Heart left ventricle (tissue), 16 donors: ENCODE data around the gene GDA. TPM values are rescaled to one million over a fixed set of nuclear protein-coding genes. Genes with fewer than 3 reads are reported as not detected.

Source experiments
- ATAC-seq, 4 donors: fragments of 200-7000 bp; cut with Tn5 transposase; one replicate each; pipeline ENCODE4 v1.9.1; 2020 to 2022; ENCODE audit warnings: moderate library complexity in 4 of 4, mild to moderate bottlenecking in 3 of 4, moderate number of reproducible peaks in 1 of 4
- DNase-seq, 5 donors: peaks; one replicate each; pipeline ENCODE4 v3.0.0-alpha.2; 2020
- H3K27ac ChIP-seq, 12 donors: fragments of 200-600 bp; sonication (generic) in 4 of 12; one replicate each; pipeline versions ENCODE4 v1.5.0 to v1.8.0; 2016 to 2022; ENCODE audit warnings: mild to moderate bottlenecking in 2 of 12
- H3K27me3 ChIP-seq, 9 donors: fragments of 200-600 bp; sonication (generic) in 2 of 9; one replicate each; pipeline versions ENCODE4 v1.5.1 to v1.8.0; 2016 to 2022; ENCODE audit warnings: mild to moderate bottlenecking in 3 of 9
- H3K36me3 ChIP-seq, 9 donors: fragments of 200-600 bp; sonication (generic) in 2 of 9; one replicate each; pipeline versions ENCODE4 v1.5.0 to v1.8.0; 2018 to 2022; ENCODE audit warnings: mild to moderate bottlenecking in 2 of 9
- H3K4me1 ChIP-seq, 12 donors: fragments of 200-600 bp; sonication (generic) in 4 of 12; one replicate each; pipeline versions ENCODE4 v1.5.0 to v1.8.0; 2016 to 2022; ENCODE audit warnings: mild to moderate bottlenecking in 3 of 12
- H3K4me3 ChIP-seq, 12 donors: fragments of 200-600 bp; sonication (generic) in 4 of 12; one replicate each; pipeline versions ENCODE4 v1.5.0 to v1.8.0; 2017 to 2022; ENCODE audit warnings: mild to moderate bottlenecking in 9 of 12, moderate library complexity in 4 of 12
- H3K9me3 ChIP-seq, 12 donors: fragments of 200-600 bp; sonication (generic) in 4 of 12; one replicate each; pipeline versions ENCODE4 v1.5.0 to v1.8.0; 2016 to 2022; ENCODE audit warnings: mild to moderate bottlenecking in 1 of 12
- POLR2A ChIP-seq, 2 donors: fragments of 450-650 bp; IDR thresholded peaks; one replicate each; pipeline ENCODE4 v1.6.1; 2017; ENCODE audit warnings: antibody characterized with exemption in 2 of 2, mild to moderate bottlenecking in 2 of 2, moderate library complexity in 2 of 2
- WGBS, 4 donors: extraction: QIAGEN DNeasy Blood & Tissue Kit in 2 of 4; methylation state at CpG; one replicate each; pipeline versions ENCODE4 v1.1.5 to v1.1.7; 2013 to 2018; 5-methylcytosine and 5-hydroxymethylcytosine counted together
- intact Hi-C, 10 donors: fragments of 100-400 bp; cut with DNase I; formaldehyde crosslinking; loops; one replicate each; pipeline versions ENCODE4 v1.11.1 to v1.14.2; 2022
- polyA plus RNA-seq, 2 donors: library from polyadenylated mRNA; stranded (reverse); fragments of 200-250 nt; gene quantifications; one replicate each; pipeline ENCODE4 v1.2.3, GENCODE V29; 2013
- total RNA-seq, 9 donors: library from RNA; depleted of rRNA in 2 of 9; stranded (reverse); fragments of >200 nt in 2 of 9; fragmentation: NEBNext Ultra II Directional in 3 of 9; extraction: Animal tissue kit (Norgen Biotek cat#: 25700) in 3 of 9; gene quantifications; one replicate each; pipeline versions ENCODE4 v1.1.0 to v1.2.4, GENCODE V29; 2016 to 2023
- TF ChIP-seq, protein P1 (sequence below), 12 donors: fragments of 200-600 bp; sonication (generic) in 4 of 12; IDR thresholded peaks; one replicate each; pipeline versions ENCODE4 v1.5.0 to v1.8.0; 2018 to 2022; ENCODE audit warnings: antibody characterized with exemption in 12 of 12, mild to moderate bottlenecking in 5 of 12
- donor health status: ischemic (EF 13 %, LVEDD 7.1; RV severe dilation, severe dysfunction).
- donor health status: healthy with polysubstance abuse.
- donor health status: DM: no; HTN: yes; CAD: no.
- donor health status: DM: no; HTN: no; CAD: no.
- donor health status: ischemic (EF 25% LVEDD 6.9; RV normal size, moderate dysfunction).
- donor health status: ischemic (EF 25% LVEDD 5.7; RV mildly dilated, moderate dysfunction).
- donor health status: healthy.
- donor health status: DM: yes; HTN: yes; CAD: no.
- donor health status: ischemic (EF 35%, LVEDD 5.7; RV mildly dilated, moderate dysfunction).
- donor health status: nonischemic (EF 11% LVEDD 7.7; RV severe dilation, severe dysfunction).
- donor health status: DM: yes; HTN: yes; CAD: no.
- donor health status: PGD.
- donor health status: ischemic (EF 29% LVEDD 5.4; RV normal size, mild dysfunction).
- donor health status: nonischemic (EF 23%, LVEDD 6.1; RV moderate dilation, normal function).

Gene GDA
- total and polyA plus RNA-seq, 11 donors, result 0.08 to 1.1 (median 0.19) TPM; not detected in 5

- TF ChIP-seq, protein P1, sequence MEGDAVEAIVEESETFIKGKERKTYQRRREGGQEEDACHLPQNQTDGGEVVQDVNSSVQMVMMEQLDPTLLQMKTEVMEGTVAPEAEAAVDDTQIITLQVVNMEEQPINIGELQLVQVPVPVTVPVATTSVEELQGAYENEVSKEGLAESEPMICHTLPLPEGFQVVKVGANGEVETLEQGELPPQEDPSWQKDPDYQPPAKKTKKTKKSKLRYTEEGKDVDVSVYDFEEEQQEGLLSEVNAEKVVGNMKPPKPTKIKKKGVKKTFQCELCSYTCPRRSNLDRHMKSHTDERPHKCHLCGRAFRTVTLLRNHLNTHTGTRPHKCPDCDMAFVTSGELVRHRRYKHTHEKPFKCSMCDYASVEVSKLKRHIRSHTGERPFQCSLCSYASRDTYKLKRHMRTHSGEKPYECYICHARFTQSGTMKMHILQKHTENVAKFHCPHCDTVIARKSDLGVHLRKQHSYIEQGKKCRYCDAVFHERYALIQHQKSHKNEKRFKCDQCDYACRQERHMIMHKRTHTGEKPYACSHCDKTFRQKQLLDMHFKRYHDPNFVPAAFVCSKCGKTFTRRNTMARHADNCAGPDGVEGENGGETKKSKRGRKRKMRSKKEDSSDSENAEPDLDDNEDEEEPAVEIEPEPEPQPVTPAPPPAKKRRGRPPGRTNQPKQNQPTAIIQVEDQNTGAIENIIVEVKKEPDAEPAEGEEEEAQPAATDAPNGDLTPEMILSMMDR (IDR thresholded peaks at IDR 0.05), result no peak
- WGBS, 4 donors, result 82 to 92% (median 86%) methylated on average over 4 of the region's 4 CpGs
- Histone ChIP-seq H3K9me3 (no peaks in the 10 kb centered on the region), H3K27ac (no peak overlapping the region), H3K4me1 (peaks cover 0 to 5% (median 0%) of the 10 kb centered on the region in 12 donors), H3K4me3 (no peak overlapping the region), H3K36me3 (no peaks in the 10 kb centered on the region), H3K27me3 (no peaks in the 10 kb centered on the region)
- DNase-seq (no peak), ATAC-seq (no peak)
- intact Hi-C loops, result no loop called here
Observed at GRCh38 chr9:72173080-72173479, 23.8 kb downstream of the GDA start.

DNA sequence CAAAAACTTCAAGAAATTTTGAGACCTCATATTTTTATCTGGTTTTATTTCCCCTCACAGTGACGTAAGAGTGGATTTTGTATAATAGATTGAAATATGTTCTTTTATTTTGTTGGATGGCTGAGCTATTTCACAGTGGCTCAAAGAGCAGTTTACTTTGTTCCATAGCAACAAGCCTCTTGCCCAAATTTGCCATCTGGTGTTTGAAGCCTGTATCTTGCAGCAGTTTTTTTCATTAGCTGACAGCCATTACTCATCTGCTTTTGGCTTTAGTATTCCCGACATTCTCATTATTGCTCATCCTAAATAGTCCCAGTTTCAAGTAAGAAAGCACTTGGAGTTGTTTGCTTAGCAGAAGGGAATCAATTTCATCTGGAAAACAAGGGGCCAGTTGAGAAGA, 36.3 kb downstream of the GDA start:
- TF ChIP-seq, protein P1 (IDR thresholded peaks at IDR 0.05), result no peak
- no peak for TF ChIP-seq POLR2A (IDR thresholded peaks at IDR 0.05)
- no peaks in the 10 kb centered on the region for H3K27me3 ChIP-seq
- H3K27ac ChIP-seq, result no peak overlapping the region
- intact Hi-C loops, result no loop called here
- ATAC-seq, result no peak
- no peak for DNase-seq
- peaks cover 0 to 9% (median 0%) of the 10 kb centered on the region in 12 donors for H3K4me1 ChIP-seq
- no peaks in the 10 kb centered on the region for H3K36me3 ChIP-seq
- WGBS, 4 donors, result 68 to 79% (median 75%) methylated on average over 2 of the region's 2 CpGs
- no peak overlapping the region for H3K4me3 ChIP-seq
- H3K9me3 ChIP-seq, result peaks cover 0 to 17% (median 5%) of the 10 kb centered on the region in 12 donors

- no peaks in the 10 kb centered on the region for H3K36me3 ChIP-seq
- intact Hi-C loops, result no loop called here
- H3K9me3 ChIP-seq, result peaks cover 0 to 17% (median 5%) of the 10 kb centered on the region in 12 donors
- no peak for ATAC-seq
- no peaks in the 10 kb centered on the region for H3K27me3 ChIP-seq
- whole genome bisulfite sequencing, 4 donors, result 9 to 31% (median 23%) methylated on average over 3 of the region's 3 CpGs
- H3K4me3 ChIP-seq, result no peak overlapping the region
- peaks cover 0 to 9% (median 0%) of the 10 kb centered on the region in 12 donors for H3K4me1 ChIP-seq
- no peak overlapping the region for H3K27ac ChIP-seq
- DNase-seq, result no peak
- no peak for TF ChIP-seq POLR2A (IDR thresholded peaks at IDR 0.05)
- TF ChIP-seq, protein P1 (IDR thresholded peaks at IDR 0.05), result no peak
Observed at GRCh38 chr9:72187121-72187695, 38.0 kb downstream of the GDA start.

GRCh38 chr9:72188232-72188631, 39.0 kb downstream of the GDA start:
- Histone ChIP-seq H3K4me1 (peaks cover 0 to 9% (median 0%) of the 10 kb centered on the region in 12 donors), H3K4me3 (no peak overlapping the region), H3K36me3 (no peaks in the 10 kb centered on the region), H3K27me3 (no peaks in the 10 kb centered on the region), H3K9me3 (peaks cover 0 to 12% (median under 1%) of the 10 kb centered on the region in 12 donors), H3K27ac (no peak overlapping the region)
- intact Hi-C loops, result no loop called here
- DNase-seq, result no peak
- no peak for ATAC-seq
- WGBS, 4 donors, result 43 to 64% (median 49%) methylated on average over 1 of the region's 1 CpG
- TF ChIP-seq, protein P1 (IDR thresholded peaks at IDR 0.05), result no peak
- no peak for TF ChIP-seq POLR2A (IDR thresholded peaks at IDR 0.05)
